ENCODE data around the gene PACS1. TPM values are rescaled to one million over a fixed set of nuclear protein-coding genes. Genes with fewer than 3 reads are reported as not detected.
A peak's percentile ranks its signal among the peaks of the same experiment; 100 is the strongest.

Gene PACS1
- polyA plus RNA-seq, 3 donors = 8.1 to 36.8 (median 12.4) TPM

DNA sequence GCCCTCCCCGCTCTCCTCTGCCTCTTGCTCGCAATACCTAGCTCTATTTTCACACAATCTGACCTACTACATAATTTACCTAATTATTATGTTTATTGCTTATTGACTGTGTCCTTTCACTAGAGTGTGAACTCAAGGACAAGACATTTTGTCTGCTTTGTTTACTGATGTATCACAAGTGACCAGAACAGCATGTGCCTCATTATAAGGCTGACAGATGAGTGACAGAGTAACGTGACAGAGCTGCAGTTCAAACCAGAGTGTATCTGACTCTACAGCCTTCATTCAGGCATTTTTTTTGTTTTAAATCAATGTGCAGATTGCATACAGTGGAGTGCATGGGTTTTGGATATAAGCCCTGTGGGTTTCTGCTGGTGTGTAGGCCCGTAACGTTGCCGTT, 116.4 kb downstream of the PACS1 start:
- H3K9me3 ChIP-seq (replicated peaks in 1 of 2; ENCODE audit: control insufficient read depth in 1 of 2, insufficient read depth in 1 of 2, low read length in 2 of 2) = no peaks in the 10 kb centered on the region
- Mint-ChIP-seq H3K9me3 (no peaks in the 10 kb centered on the region), H3K27me3 (ENCODE audit: low read depth in 3 of 3) (no peaks in the 10 kb centered on the region), H3K36me3 (peaks cover 6 to 19% of the 10 kb centered on the region in 2 donors), H3K27ac (peak overlapping the region in 1 of 7 donors; percentile 24), H3K4me1 (peaks cover 3% of the 10 kb centered on the region), H3K4me3 (no peak overlapping the region)
- H2AFZ ChIP-seq (ENCODE audit: insufficient read depth, low read depth, low read length, poor library complexity, severe bottlenecking) = no peak overlapping the region
- H4K20me1 ChIP-seq (ENCODE audit: insufficient read depth, low read length) = peaks cover 84% of the 10 kb centered on the region
- TF ChIP-seq, protein P1, sequence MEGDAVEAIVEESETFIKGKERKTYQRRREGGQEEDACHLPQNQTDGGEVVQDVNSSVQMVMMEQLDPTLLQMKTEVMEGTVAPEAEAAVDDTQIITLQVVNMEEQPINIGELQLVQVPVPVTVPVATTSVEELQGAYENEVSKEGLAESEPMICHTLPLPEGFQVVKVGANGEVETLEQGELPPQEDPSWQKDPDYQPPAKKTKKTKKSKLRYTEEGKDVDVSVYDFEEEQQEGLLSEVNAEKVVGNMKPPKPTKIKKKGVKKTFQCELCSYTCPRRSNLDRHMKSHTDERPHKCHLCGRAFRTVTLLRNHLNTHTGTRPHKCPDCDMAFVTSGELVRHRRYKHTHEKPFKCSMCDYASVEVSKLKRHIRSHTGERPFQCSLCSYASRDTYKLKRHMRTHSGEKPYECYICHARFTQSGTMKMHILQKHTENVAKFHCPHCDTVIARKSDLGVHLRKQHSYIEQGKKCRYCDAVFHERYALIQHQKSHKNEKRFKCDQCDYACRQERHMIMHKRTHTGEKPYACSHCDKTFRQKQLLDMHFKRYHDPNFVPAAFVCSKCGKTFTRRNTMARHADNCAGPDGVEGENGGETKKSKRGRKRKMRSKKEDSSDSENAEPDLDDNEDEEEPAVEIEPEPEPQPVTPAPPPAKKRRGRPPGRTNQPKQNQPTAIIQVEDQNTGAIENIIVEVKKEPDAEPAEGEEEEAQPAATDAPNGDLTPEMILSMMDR (IDR thresholded peaks at IDR 0.05) = no peak
- no peak overlapping the region for H3K9ac ChIP-seq (ENCODE audit: insufficient read depth, low read length, poor library complexity, severe bottlenecking)
- H3K79me2 ChIP-seq (ENCODE audit: insufficient read depth, low read length) = peaks cover 7% of the 10 kb centered on the region
- no peaks in the 10 kb centered on the region for H3K27me3 ChIP-seq (ENCODE audit: control insufficient read depth in 2 of 2, insufficient read depth in 2 of 2, low read length in 2 of 2)
- H3K36me3 ChIP-seq (replicated peaks in 1 of 2; ENCODE audit: control insufficient read depth in 1 of 2, insufficient read depth in 2 of 2, low read length in 2 of 2) = no peaks in the 10 kb centered on the region
- intact Hi-C loops (cut with micrococcal nuclease) = no loop called here
- no peak overlapping the region for H3K4me3 ChIP-seq (replicated peaks in 1 of 3; ENCODE audit: low read depth in 2 of 3, low read length in 3 of 3)
- DNase-seq = no peak
- WGBS (ENCODE audit: insufficient coverage) = no CpG with 5 or more reads among the region's 6 CpGs
- no peaks in the 10 kb centered on the region for H3K4me1 ChIP-seq (ENCODE audit: control insufficient read depth in 1 of 2, insufficient read depth in 2 of 2, low read length in 2 of 2)
- no peak overlapping the region for H3K27ac ChIP-seq (ENCODE audit: low read depth in 1 of 2, low read length in 2 of 2)
- no peak overlapping the region for H3K4me2 ChIP-seq (replicated peaks; ENCODE audit: extremely low read depth, low read length, poor library complexity, severe bottlenecking)

DNA sequence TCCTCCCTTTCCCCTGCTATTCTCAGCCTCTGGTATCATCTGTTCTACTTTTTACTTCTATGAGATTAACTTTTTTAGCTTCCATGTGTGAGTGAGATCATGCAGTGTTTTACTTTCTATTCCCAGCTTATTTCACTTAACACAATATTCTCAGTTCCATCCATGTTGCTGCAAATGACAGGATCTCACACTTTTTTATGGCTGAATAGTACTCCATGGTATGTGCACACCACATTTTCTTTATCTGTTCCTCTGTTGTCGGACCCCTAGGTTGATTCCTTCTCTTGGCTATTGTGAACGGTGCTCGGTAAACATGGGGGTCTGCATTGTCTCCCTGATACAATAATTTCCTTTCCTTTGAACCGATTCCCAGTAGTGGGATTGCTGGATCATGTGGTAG, 117.4 kb downstream of the PACS1 start:
- Mint-ChIP-seq H3K9me3 (no peaks in the 10 kb centered on the region), H3K4me1 (peaks cover 3% of the 10 kb centered on the region), H3K4me3 (no peak overlapping the region), H3K27ac (no peak overlapping the region), H3K27me3 (ENCODE audit: low read depth in 3 of 3) (no peaks in the 10 kb centered on the region), H3K36me3 (peaks cover 10 to 19% of the 10 kb centered on the region in 2 donors)
- 100% methylated on average over 1 of the region's 4 CpGs for WGBS (ENCODE audit: insufficient coverage)
- Histone ChIP-seq H3K79me2 (ENCODE audit: insufficient read depth, low read length) (peaks cover 7% of the 10 kb centered on the region), H3K4me2 (replicated peaks; ENCODE audit: extremely low read depth, low read length, poor library complexity, severe bottlenecking) (no peak overlapping the region), H3K36me3 (replicated peaks in 1 of 2; ENCODE audit: control insufficient read depth in 1 of 2, insufficient read depth in 2 of 2, low read length in 2 of 2) (peaks cover 0 to 4% of the 10 kb centered on the region in 2 donors), H2AFZ (ENCODE audit: insufficient read depth, low read depth, low read length, poor library complexity, severe bottlenecking) (no peak overlapping the region), H3K27me3 (ENCODE audit: control insufficient read depth in 2 of 2, insufficient read depth in 2 of 2, low read length in 2 of 2) (no peaks in the 10 kb centered on the region), H3K27ac (ENCODE audit: low read depth in 1 of 2, low read length in 2 of 2) (no peak overlapping the region), H3K4me3 (replicated peaks in 1 of 3; ENCODE audit: low read depth in 2 of 3, low read length in 3 of 3) (no peak overlapping the region), H3K4me1 (ENCODE audit: control insufficient read depth in 1 of 2, insufficient read depth in 2 of 2, low read length in 2 of 2) (no peaks in the 10 kb centered on the region), H3K9me3 (replicated peaks in 1 of 2; ENCODE audit: control insufficient read depth in 1 of 2, insufficient read depth in 1 of 2, low read length in 2 of 2) (no peaks in the 10 kb centered on the region), H4K20me1 (ENCODE audit: insufficient read depth, low read length) (peaks cover 83% of the 10 kb centered on the region), H3K9ac (ENCODE audit: insufficient read depth, low read length, poor library complexity, severe bottlenecking) (no peak overlapping the region)
- TF ChIP-seq, protein P1 (IDR thresholded peaks at IDR 0.05) = no peak
- DNase-seq = no peak
- intact Hi-C loops (cut with micrococcal nuclease) = no loop called here
